Measurements from ENCODE around the gene TRIM28.
A peak's percentile ranks its signal among the peaks of the same experiment; 100 is the strongest.

TRIM28 gene

GRCh38 chr19:58575183-58576041 is 31.5 kb downstream of the TRIM28 start:
- TF ChIP-seq, protein P1, sequence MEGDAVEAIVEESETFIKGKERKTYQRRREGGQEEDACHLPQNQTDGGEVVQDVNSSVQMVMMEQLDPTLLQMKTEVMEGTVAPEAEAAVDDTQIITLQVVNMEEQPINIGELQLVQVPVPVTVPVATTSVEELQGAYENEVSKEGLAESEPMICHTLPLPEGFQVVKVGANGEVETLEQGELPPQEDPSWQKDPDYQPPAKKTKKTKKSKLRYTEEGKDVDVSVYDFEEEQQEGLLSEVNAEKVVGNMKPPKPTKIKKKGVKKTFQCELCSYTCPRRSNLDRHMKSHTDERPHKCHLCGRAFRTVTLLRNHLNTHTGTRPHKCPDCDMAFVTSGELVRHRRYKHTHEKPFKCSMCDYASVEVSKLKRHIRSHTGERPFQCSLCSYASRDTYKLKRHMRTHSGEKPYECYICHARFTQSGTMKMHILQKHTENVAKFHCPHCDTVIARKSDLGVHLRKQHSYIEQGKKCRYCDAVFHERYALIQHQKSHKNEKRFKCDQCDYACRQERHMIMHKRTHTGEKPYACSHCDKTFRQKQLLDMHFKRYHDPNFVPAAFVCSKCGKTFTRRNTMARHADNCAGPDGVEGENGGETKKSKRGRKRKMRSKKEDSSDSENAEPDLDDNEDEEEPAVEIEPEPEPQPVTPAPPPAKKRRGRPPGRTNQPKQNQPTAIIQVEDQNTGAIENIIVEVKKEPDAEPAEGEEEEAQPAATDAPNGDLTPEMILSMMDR (conservative IDR thresholded peaks at IDR 0.05) = peak; percentile 15; the same call in 1 of the 2 replicates
- H3K27ac ChIP-seq = peak overlapping the region; percentile 99

DNA sequence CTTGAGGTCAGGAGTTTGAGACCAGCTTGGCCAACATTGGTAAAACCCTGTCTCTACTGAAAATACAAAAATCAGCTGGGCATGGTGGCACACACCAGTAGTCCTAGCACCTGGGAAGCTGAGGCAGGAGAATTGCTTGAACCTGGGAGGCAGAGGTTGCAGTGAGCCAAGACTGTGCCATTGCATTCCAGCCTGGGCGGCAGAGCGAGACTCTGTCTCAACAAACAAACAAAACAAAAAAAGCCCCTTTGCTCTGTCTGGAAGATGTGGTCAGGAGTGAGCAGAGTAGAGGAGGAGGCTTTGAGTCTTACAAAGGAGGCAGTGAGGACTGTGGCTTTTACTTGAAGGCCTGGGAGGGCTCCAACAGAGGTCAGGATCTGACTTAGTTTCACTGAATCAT is 33.7 kb downstream of the TRIM28 start:
- H3K27ac ChIP-seq = peak overlapping the region; percentile 99; the same call in 1 of the 2 replicates

- TF ChIP-seq, protein P1 (conservative IDR thresholded peaks at IDR 0.05) = no peak
- H3K27ac ChIP-seq = no peak overlapping the region
Observed at GRCh38 chr19:58578012-58578925, 34.4 kb downstream of the TRIM28 start.

- TF ChIP-seq, protein P1 (conservative IDR thresholded peaks at IDR 0.05) = no peak
- H3K27ac ChIP-seq = no peak overlapping the region
Observed at GRCh38 chr19:58579473-58580142, 35.7 kb downstream of the TRIM28 start.

DNA sequence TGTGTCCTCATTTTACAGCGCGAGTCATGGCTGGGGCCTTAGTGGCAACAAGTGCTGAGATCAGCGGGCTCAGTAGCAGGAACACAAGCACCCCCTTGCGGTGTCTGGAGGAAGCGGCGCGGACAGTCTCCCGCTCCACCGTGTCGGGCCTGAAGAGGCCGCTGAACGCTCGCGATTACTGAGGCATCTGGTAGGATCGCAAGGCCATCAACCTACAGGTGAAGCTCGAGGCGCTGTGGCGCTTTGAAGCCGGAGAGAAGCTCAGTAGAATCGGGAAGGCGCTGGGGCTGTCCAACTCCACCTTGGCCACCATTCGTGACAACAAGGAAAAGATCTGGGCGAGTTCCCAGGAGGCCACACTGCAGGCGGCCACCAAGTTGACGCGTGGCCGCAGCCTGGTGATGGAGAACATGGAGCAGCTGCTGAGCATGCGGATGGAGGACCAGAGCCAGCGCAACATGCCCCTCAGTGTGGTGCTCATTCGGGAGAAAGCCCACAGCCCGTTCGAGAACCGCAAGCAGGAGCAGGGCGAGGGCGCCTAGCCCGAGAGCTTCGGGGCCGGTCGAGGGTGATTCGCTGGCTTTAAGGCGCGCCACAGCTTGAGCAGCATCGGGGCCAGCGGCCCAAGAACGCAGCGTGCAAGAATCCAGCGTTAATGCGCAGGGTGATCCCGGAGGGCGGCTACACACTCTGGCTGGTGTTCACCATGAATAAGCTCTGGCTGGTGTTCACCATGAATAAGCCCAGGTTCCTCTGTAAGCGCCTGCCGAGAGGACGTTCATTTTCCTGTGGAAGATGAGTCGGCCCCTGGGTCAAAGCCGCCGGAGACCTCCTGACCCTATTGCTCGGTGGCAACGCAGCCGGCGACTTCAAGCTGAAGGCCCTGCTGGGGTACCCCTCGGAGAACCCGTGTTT is 37.6 kb downstream of the TRIM28 start:
- TF ChIP-seq, protein P1 (conservative IDR thresholded peaks at IDR 0.05) = no peak
- no peak overlapping the region for H3K27ac ChIP-seq

DNA sequence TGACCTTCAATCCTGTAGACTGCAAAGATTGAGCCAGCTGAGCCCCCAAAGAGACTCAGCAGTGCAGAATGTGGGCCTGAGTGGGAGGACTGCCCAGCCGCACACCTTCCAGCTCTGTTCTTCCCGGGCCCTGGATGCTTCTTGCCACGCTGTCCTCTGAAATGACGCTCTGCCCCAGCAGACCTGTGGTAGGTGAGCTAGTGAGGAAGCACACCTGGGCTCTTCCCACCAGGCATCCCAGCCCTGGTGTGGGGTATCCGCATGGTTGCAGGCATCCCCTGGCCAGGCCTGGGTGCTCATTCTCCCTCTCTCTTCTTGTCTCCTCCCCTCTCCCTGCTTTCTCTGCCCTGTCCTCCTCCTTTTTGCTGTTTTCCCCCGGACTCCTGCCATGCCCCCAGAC is 39.1 kb downstream of the TRIM28 start:
- TF ChIP-seq, protein P1 (conservative IDR thresholded peaks at IDR 0.05) = no peak

More for the DNA sequence above, 39.1 kb downstream of the TRIM28 start:
- no peak overlapping the region for H3K27ac ChIP-seq
